Calu3 (cell line): ENCODE measurements around the gene UPF3A. TPM values are rescaled to one million over a fixed set of nuclear protein-coding genes. Genes with fewer than 3 reads are reported as not detected.

ENCODE experiments used
- BruUV-seq: library from RNA; stranded (reverse); fragments of 400-500 nt; replicated peaks from 2 replicates; lab custom pipeline; 2021; lab: Mats Ljungman, UMichigan
- CTCF ChIA-PET: fragments of 300-600 bp; sonication (Branson Sonifier 250); formaldehyde crosslinking; loops from one replicate; lab custom pipeline; 2022; ENCODE audit warnings: antibody characterized with exemption; lab: Charles Lee
- DNase-seq: peaks from one replicate; pipeline ENCODE4 v3.0.0; 2022
- H3K27ac Mint-ChIP-seq: one replicate; pipeline ENCODE4 v1.8.0; 2022; ENCODE audit warnings: mixed read lengths; ENCODE audit not compliant: unreplicated experiment
- H3K27me3 Mint-ChIP-seq: one replicate; pipeline ENCODE4 v1.8.0; 2022; ENCODE audit warnings: mixed read lengths; ENCODE audit not compliant: unreplicated experiment
- H3K36me3 Mint-ChIP-seq: one replicate; pipeline ENCODE4 v1.8.0; 2022; ENCODE audit warnings: mild to moderate bottlenecking, moderate library complexity, mixed read lengths; ENCODE audit not compliant: insufficient read depth, unreplicated experiment
- H3K4me1 Mint-ChIP-seq: one replicate; pipeline ENCODE4 v1.8.0; 2022; ENCODE audit warnings: mild to moderate bottlenecking, low read depth, mixed read lengths; ENCODE audit not compliant: unreplicated experiment
- H3K4me3 Mint-ChIP-seq: one replicate; pipeline ENCODE4 v1.8.0; 2022; ENCODE audit warnings: mild to moderate bottlenecking, low read depth, moderate library complexity, mixed read lengths; ENCODE audit not compliant: unreplicated experiment
- H3K9me3 Mint-ChIP-seq: one replicate; pipeline ENCODE4 v1.8.0; 2022; ENCODE audit warnings: low read depth, mixed read lengths; ENCODE audit not compliant: unreplicated experiment
- intact Hi-C: fragments of 100-400 bp; cut with micrococcal nuclease; formaldehyde crosslinking; loops from one replicate; pipeline ENCODE4 v1.10.0; 2022; ENCODE audit not compliant: unreplicated experiment
- total RNA-seq: library from RNA; stranded (reverse); gene quantifications from 2 replicates; pipeline ENCODE4 v1.2.3, GENCODE V29; 2022
- TF ChIP-seq, protein P1 (sequence below): fragments of 200-600 bp; IDR thresholded peaks from one replicate; pipeline ENCODE4 v1.8.0; 2022; ENCODE audit warnings: antibody characterized with exemption; ENCODE audit not compliant: unreplicated experiment

The UPF3A gene
- total RNA-seq, 1 experiment from 2014 or later, result 12.1 TPM

DNA sequence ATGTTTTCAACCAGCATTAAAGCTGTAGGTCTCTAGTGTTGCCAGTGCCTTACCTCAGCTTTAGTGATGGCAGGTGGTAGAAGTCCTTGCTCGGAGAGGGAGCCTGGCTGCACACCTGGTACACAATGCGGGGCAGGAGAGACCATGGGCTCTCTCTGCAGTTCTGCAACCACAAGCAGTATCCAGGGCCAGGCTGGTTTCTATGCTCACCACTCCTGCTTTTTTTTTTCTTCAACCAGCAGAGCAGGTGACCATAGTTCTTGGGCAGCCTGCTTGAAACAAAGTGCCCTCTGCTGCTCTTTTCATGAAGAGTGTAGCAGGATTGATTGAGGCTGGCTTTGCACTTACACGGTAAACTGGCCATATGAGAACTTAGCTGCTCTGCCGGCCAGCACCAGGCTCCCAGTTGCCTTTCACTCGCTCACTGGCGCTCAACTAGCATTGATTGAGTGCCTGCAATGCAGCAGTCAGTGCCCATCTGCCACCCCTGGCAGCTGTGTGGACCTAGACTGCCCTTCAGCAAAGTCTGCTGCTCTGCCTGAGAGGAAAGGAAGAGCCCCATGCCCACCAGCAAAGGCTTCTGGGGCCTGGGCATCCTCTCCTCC, 28.5 kb downstream of the UPF3A start:
- TF ChIP-seq, protein P1, sequence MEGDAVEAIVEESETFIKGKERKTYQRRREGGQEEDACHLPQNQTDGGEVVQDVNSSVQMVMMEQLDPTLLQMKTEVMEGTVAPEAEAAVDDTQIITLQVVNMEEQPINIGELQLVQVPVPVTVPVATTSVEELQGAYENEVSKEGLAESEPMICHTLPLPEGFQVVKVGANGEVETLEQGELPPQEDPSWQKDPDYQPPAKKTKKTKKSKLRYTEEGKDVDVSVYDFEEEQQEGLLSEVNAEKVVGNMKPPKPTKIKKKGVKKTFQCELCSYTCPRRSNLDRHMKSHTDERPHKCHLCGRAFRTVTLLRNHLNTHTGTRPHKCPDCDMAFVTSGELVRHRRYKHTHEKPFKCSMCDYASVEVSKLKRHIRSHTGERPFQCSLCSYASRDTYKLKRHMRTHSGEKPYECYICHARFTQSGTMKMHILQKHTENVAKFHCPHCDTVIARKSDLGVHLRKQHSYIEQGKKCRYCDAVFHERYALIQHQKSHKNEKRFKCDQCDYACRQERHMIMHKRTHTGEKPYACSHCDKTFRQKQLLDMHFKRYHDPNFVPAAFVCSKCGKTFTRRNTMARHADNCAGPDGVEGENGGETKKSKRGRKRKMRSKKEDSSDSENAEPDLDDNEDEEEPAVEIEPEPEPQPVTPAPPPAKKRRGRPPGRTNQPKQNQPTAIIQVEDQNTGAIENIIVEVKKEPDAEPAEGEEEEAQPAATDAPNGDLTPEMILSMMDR, result no peak
- intact Hi-C loops, result no loop called here
- H3K27ac Mint-ChIP-seq, result no peak overlapping the region
- H3K4me1 Mint-ChIP-seq, result no peaks in the 10 kb centered on the region
- no peaks in the 10 kb centered on the region for H3K9me3 Mint-ChIP-seq
- H3K4me3 Mint-ChIP-seq, result no peak overlapping the region
- BruUV-seq, result no TSS peak
- CTCF ChIA-PET, result no interaction called here
- DNase-seq, result no peak
- H3K27me3 Mint-ChIP-seq, result no peaks in the 10 kb centered on the region
- peaks cover 19% of the 10 kb centered on the region for H3K36me3 Mint-ChIP-seq

DNA sequence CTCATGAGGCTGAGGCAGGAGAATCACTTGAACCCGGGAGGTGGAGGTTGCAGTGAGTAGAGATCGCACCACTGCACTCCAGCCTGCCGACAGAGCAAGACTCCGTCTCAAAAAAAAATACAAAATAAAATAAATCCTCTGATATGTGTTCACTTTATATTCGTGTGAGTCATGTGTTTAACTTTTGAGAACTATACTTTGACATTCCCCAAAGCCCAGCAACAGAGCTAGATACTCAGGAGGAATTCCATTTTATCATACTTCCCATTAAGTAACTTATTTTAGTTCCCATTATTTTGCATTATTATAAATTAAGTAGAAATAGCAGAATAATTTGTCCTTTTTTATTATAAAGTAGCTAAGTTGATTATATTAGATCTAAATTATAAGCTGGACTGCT, 29.6 kb downstream of the UPF3A start:
- no peaks in the 10 kb centered on the region for H3K4me1 Mint-ChIP-seq
- no peaks in the 10 kb centered on the region for H3K9me3 Mint-ChIP-seq
- no peak overlapping the region for H3K27ac Mint-ChIP-seq
- DNase-seq, result no peak
- no peaks in the 10 kb centered on the region for H3K27me3 Mint-ChIP-seq
- intact Hi-C loops, result no loop called here
- H3K4me3 Mint-ChIP-seq, result no peak overlapping the region
- no TSS peak for BruUV-seq
- TF ChIP-seq, protein P1, result no peak
- CTCF ChIA-PET, result no interaction called here
- peaks cover 20% of the 10 kb centered on the region for H3K36me3 Mint-ChIP-seq

DNA sequence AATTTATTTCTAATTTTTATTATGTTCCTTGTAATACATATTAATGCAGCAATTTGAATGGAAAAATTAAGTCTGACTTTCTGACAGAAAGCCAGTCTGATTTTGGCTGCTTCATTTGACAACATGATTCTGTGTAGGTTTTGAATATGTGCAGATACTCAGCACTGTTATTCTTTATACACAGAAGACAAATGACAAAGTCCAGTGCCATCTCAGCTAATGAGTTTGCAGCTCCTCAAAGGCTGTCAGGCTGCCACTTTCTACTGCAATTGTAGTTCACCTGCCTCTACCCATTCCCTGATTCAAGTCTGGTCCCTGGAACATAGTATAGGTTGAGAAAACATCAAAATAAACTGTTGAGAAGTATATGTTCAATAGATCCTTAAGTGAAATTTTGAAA, 30.0 kb downstream of the UPF3A start:
- no peak for DNase-seq
- Mint-ChIP-seq H3K36me3 (peaks cover 20% of the 10 kb centered on the region), H3K27me3 (no peaks in the 10 kb centered on the region), H3K27ac (no peak overlapping the region), H3K4me1 (no peaks in the 10 kb centered on the region), H3K4me3 (no peak overlapping the region), H3K9me3 (no peaks in the 10 kb centered on the region)
- TF ChIP-seq, protein P1, result no peak
- CTCF ChIA-PET, result no interaction called here
- intact Hi-C loops, result no loop called here
- no TSS peak for BruUV-seq

DNA sequence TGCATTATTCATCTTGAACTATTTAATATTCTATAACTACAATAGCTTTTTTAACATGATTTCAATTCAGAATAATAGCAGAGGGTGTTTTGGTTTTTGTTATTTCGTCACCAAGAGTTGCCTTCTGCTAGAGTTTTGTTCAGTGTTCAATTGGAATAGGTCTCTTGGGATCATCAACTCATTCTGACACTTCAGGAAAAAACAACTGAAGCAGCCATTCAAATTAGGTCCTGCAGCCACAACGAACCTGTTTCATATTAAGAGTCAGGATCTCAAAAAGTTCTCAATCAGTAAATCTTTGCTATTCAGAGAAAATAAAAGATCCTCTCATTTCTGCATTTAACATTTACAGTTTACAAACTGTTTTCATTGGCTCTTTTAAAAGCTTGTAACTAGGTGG, 30.5 kb downstream of the UPF3A start:
- no peak for DNase-seq
- no TSS peak for BruUV-seq
- H3K27ac Mint-ChIP-seq, result no peak overlapping the region
- H3K27me3 Mint-ChIP-seq, result no peaks in the 10 kb centered on the region
- H3K36me3 Mint-ChIP-seq, result peaks cover 20% of the 10 kb centered on the region
- TF ChIP-seq, protein P1, result no peak
- intact Hi-C loops, result no loop called here
- CTCF ChIA-PET, result no interaction called here
- H3K4me3 Mint-ChIP-seq, result no peak overlapping the region
- H3K9me3 Mint-ChIP-seq, result no peaks in the 10 kb centered on the region
- no peaks in the 10 kb centered on the region for H3K4me1 Mint-ChIP-seq
